Sigmoid colon (tissue), 4 donors: Measurements from ENCODE around the gene INA.

Source experiments
- CTCF ChIP-seq, 4 experiments: fragments of 450-650 bp in 3 of 4; fragments of 200-600 bp in 1 of 4; IDR thresholded peaks; one replicate each; pipeline ENCODE4 v1.5.1; 2016 to 2019; ENCODE audit warnings: antibody characterized with exemption in 4 of 4, mild to moderate bottlenecking in 3 of 4, moderate library complexity in 2 of 4
- EP300 ChIP-seq, 4 donors: sonication (generic); formaldehyde crosslinking; IDR thresholded peaks; one replicate each; pipeline ENCODE4 v1.6.1; 2017; ENCODE audit warnings: antibody characterized with exemption in 4 of 4
- POLR2A ChIP-seq, 2 donors: fragments of 450-650 bp; IDR thresholded peaks; one replicate each; pipeline ENCODE4 v1.6.1; 2016; ENCODE audit warnings: antibody characterized with exemption in 2 of 2, mild to moderate bottlenecking in 2 of 2, moderate library complexity in 2 of 2
- POLR2AphosphoS5 ChIP-seq, 4 donors: sonication (generic); formaldehyde crosslinking; IDR thresholded peaks; one replicate each; pipeline ENCODE4 v1.6.1; 2017; ENCODE audit warnings: antibody characterized with exemption in 4 of 4

GRCh38 chr10:103231047-103231551, 45.8 kb upstream of the INA start:
- TF ChIP-seq CTCF (IDR thresholded peaks at IDR 0.05) (no peak), POLR2A (IDR thresholded peaks at IDR 0.05) (no peak), POLR2AphosphoS5 (IDR thresholded peaks at IDR 0.05) (no peak), EP300 (IDR thresholded peaks at IDR 0.05) (no peak)
